Activated CD8-positive, alpha-beta memory T cell treated with anti-CD3 and anti-CD28 coated beads for 4 hours (primary cell): Measurements from ENCODE around the gene SIGLEC15.
A peak's percentile ranks its signal among the peaks of the same experiment; 100 is the strongest.

ENCODE experiments used
- DNase-seq, 2 donors: peaks; one replicate each; pipeline ENCODE4 v3.0.0-alpha.2; 2020; ENCODE audit warnings: low read depth in 2 of 2

The SIGLEC15 gene

GRCh38 chr18:45879681-45880655, 54.5 kb downstream of the SIGLEC15 start:
- DNase-seq = peak; percentile 38 to 49

- no peak for DNase-seq
Measured at GRCh38 chr18:45880876-45881558, 55.5 kb downstream of the SIGLEC15 start.

GRCh38 chr18:45887585-45887984, 62.1 kb downstream of the SIGLEC15 start:
- DNase-seq = no peak

GRCh38 chr18:45889419-45890064, 64.1 kb downstream of the SIGLEC15 start:
- DNase-seq = no peak

GRCh38 chr18:45890606-45891005, 65.1 kb downstream of the SIGLEC15 start:
- DNase-seq = no peak

GRCh38 chr18:45891806-45892205, 66.3 kb downstream of the SIGLEC15 start:
- no peak for DNase-seq
